Subcutaneous abdominal adipose tissue (tissue), 5 donors: ENCODE data around the gene SDF2.
"Not testable (repeated sequence)": the region's sequence is repeated elsewhere in the genome, so short reads cannot be mapped to it uniquely, and the experiment has no call there.

Experiments used
- H3K27ac ChIP-seq: one replicate; pipeline ENCODE4 v1.7.0; 2013; ENCODE audit warnings: low read depth, mild to moderate bottlenecking, inconsistent platforms, low read length, moderate library complexity
- H3K27me3 ChIP-seq, 5 donors: one replicate each; pipeline ENCODE4 v1.7.0; 2013; ENCODE audit warnings: low read length in 5 of 5, inconsistent platforms in 1 of 5; ENCODE audit not compliant: control insufficient read depth in 5 of 5, insufficient read depth in 4 of 5
- H3K36me3 ChIP-seq, 5 donors: one replicate each; pipeline ENCODE4 v1.7.0; 2013; ENCODE audit warnings: low read length in 5 of 5; ENCODE audit not compliant: control insufficient read depth in 5 of 5, insufficient read depth in 5 of 5
- H3K4me1 ChIP-seq, 5 donors: one replicate each; pipeline ENCODE4 v1.7.0; 2013; ENCODE audit warnings: low read length in 5 of 5, mild to moderate bottlenecking in 3 of 5, moderate library complexity in 1 of 5; ENCODE audit not compliant: control insufficient read depth in 5 of 5, insufficient read depth in 5 of 5
- H3K4me3 ChIP-seq, 5 donors: one replicate each; pipeline ENCODE4 v1.7.0; 2013; ENCODE audit warnings: low read length in 5 of 5, low read depth in 1 of 5
- H3K9ac ChIP-seq, 5 donors: one replicate each; pipeline ENCODE4 v1.7.0; 2013; ENCODE audit warnings: low read length in 5 of 5, mild to moderate bottlenecking in 4 of 5, moderate library complexity in 3 of 5
- H3K9me3 ChIP-seq, 5 donors: one replicate each; pipeline ENCODE4 v1.7.0; 2013; ENCODE audit warnings: low read length in 5 of 5; ENCODE audit not compliant: control insufficient read depth in 5 of 5
- donor health status: healthy.
- donor health status: healthy.
- donor health status: healthy.
- donor health status: healthy.
- donor health status: healthy.

Gene SDF2

GRCh38 chr17:28615260-28615940 is 46.3 kb downstream of the SDF2 start:
- no peak overlapping the region for H3K27ac ChIP-seq
- H3K9me3 ChIP-seq, result no peaks in the 10 kb centered on the region
- H3K36me3 ChIP-seq, result peaks cover 39 to 86% (median 74%) of the 10 kb centered on the region in 5 donors
- H3K27me3 ChIP-seq, result no peaks in the 10 kb centered on the region
- peaks cover 0 to 4% (median under 1%) of the 10 kb centered on the region in 5 donors for H3K4me1 ChIP-seq
- H3K4me3 ChIP-seq, result no peak overlapping the region
- no peak overlapping the region for H3K9ac ChIP-seq

- no peak within 1 kb of the TSS for H3K9ac ChIP-seq
- H3K4me1 ChIP-seq, result peaks cover 0 to 8% (median 4%) of the 10 kb centered on the region in 5 donors
- H3K36me3 ChIP-seq, result peaks cover 29 to 76% (median 60%) of the 10 kb centered on the region in 5 donors
Observed at GRCh38 chr17:28613931-28614381, 47.8 kb downstream of the SDF2 start, which contains the start of gene RSKR. Gene RSKR (minus strand): TSS chr17:28614185. CDS start chr17:28614161, 24 bp downstream.

DNA sequence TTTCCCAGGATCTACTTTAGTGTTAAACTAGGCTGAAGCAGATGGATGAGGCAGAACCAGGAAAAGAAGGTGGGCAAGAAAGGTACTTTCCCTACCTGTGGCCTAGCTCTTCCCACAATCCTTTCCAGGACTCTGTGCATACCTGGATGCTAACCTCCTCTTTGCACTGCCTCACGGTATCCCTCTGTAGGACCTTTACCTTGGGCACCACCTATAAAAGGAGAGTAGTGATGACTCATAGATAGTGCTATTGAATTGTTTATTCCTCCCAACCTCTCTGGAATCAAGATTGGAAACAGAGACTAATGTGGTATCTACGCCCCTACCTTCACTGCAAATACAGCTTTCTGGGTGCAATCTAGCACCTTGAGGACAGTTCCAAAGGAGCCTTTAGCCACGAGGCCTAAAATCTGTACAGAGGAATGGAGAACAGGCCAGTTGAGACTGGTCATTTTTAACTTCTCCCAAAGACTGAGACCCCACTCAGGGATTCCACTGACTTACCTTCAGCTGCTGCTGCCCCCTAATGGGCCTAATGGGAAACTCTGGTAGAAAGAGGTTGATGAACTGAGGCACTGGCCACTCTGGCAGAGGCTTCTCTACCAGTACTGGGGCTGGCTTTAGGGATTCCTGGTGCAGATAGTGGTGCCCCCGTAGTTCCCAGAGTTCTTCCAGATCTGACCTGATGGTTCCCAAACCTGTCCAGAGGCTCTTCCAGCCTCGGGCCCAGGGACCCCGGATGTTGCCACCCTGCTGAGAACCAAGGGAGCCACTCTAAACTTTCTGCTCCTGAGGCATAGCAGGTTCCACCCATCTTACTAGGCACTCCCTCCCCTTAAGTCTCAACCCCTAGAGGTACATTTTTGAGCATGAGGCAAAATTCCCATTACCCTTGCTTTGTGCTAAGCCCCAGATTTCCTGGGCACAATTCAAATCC is 48.5 kb downstream of the SDF2 start:
- H3K4me3 ChIP-seq, result no peak overlapping the region
- H3K9ac ChIP-seq, result no peak overlapping the region

More at GRCh38 chr17:28613931-28614381, 47.8 kb downstream of the SDF2 start, which contains the start of gene RSKR:
- H3K27me3 ChIP-seq, result no peaks in the 10 kb centered on the region
- H3K9me3 ChIP-seq, result no peaks in the 10 kb centered on the region
- no peak within 1 kb of the TSS for H3K4me3 ChIP-seq
- H3K27ac ChIP-seq, result no peak within 1 kb of the TSS

GRCh38 chr17:28612531-28612930 is 49.2 kb downstream of the SDF2 start:
- Histone ChIP-seq H3K9ac (no peak overlapping the region), H3K9me3 (no peaks in the 10 kb centered on the region), H3K4me1 (peaks cover 0 to 8% (median 4%) of the 10 kb centered on the region in 5 donors), H3K4me3 (no peak overlapping the region), H3K36me3 (peaks cover 22 to 62% (median 46%) of the 10 kb centered on the region in 5 donors), H3K27ac (no peak overlapping the region), H3K27me3 (no peaks in the 10 kb centered on the region)

More for the DNA sequence above, 48.5 kb downstream of the SDF2 start:
- Histone ChIP-seq H3K36me3 (peaks cover 22 to 68% (median 52%) of the 10 kb centered on the region in 5 donors), H3K4me1 (peaks cover 0 to 8% (median 4%) of the 10 kb centered on the region in 5 donors), H3K27me3 (no peaks in the 10 kb centered on the region), H3K27ac (no peak overlapping the region), H3K9me3 (no peaks in the 10 kb centered on the region)

DNA sequence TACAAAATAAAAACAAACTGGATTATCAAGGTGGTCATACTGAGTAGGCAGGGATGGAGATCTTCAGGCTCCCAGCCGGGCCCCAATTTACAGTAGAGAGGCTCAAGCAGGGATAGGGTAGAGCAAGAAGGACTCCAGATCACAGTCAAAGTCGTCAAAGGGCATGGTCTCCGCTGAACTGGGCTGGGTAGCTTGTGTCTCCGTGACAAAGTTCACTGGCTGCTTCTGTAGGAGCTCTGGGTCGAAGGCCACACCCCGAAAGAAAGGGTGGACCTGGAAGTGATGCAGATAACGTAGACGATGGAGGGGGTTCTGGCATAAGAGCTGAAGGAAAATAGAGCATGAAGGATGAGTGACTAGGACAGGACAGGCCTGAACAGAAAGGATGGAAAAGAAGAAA is 51.3 kb downstream of the SDF2 start:
- no peak overlapping the region for H3K27ac ChIP-seq

DNA sequence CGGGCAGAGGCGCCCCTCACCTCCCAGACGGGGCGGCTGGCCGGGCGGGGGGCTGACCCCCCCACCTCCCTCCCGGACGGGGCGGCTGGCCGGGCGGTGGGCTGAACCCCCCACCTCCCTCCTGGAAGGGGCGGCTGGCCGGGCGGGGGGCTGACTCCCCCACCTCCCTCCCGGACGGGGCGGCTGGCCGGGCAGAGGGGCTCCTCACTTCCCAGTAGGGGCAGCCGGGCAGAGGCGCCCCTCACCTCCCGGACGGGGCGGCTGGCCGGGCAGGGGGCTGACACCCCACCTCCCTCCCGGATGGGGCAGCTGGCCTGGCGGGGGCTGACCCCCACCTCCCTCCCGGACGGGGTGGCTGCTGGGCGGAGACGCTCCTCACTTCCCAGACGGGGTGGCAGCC is 57.7 kb downstream of the SDF2 start:
- not testable (repeated sequence) for H3K27ac ChIP-seq, H3K36me3 ChIP-seq, H3K9me3 ChIP-seq, H3K9ac ChIP-seq, H3K27me3 ChIP-seq, H3K4me3 ChIP-seq
- H3K4me1 ChIP-seq, result peaks cover 0 to 13% (median 8%) of the 10 kb centered on the region in 5 donors

More for the DNA sequence above, 51.3 kb downstream of the SDF2 start:
- Histone ChIP-seq H3K9me3 (no peaks in the 10 kb centered on the region), H3K9ac (no peak overlapping the region), H3K36me3 (peaks cover 8 to 40% (median 24%) of the 10 kb centered on the region in 5 donors), H3K4me1 (peaks cover 0 to 8% (median 4%) of the 10 kb centered on the region in 5 donors), H3K4me3 (no peak overlapping the region), H3K27me3 (no peaks in the 10 kb centered on the region)

DNA sequence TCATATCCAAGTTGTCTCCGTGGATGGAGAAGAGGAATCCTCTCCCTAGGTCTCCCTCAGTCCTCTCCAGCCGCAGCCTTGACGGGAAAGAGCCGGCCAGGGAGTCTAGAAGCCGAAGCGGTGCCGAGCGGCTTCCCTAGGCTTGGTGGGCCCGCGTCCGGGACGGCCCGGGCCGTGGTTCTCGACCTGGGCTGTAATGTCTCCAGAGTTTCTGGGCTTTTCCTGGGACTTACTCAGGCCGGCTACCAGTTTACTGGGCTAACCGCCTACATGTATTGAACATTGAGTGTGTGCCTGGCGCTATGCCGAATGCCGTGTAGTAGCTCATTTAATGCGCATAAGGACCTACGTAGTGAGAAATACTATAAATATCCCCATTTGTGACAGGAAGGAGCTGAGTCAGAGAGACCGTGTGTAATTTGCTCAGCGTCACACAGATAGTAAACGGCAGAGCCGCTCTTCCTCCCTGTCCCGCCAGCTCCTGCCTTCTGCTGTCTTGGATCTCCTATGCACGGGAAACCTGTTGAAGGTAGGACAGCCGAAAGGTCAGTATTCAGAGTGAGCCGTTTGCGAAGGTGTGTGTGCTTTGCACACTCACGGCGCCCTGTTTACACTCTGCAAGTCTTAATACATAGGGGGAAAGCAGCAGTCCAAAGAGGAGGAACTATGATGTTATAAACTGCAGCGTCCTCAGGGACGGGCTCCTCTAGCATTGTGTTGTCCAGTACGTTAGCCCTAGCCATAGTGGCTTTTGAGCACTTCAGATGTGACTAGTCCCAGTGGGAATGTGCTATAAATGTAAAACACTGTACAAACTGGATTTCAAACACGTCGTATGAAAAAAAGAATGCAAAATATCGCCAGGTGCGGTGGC is 62.2 kb downstream of the SDF2 start:
- no peaks in the 10 kb centered on the region for H3K36me3 ChIP-seq

DNA sequence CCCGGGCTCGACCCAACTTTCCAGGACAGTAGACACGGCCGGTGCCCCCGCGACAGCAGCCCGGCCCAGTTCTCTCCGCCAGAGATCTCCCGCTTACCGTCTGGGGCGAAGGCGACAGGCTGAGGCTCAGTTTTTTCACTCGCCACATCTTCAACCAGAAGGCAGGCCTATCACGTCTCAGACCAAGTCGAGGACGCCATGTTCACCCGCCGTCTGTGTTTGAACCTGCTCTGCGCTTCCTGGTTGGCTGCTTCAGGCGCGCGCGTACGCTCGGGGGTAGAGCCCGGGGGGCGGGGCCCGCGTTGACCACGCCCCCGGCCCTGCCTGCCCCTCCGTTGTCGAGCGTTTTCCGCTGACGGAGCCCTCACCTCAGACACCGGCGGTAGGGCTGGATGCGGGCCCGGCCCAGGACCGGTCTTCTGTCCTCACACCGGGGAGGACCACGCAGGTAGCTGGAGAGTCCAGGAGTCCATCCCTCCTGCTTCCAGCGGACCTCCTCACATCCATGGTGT is 62.9 kb downstream of the SDF2 start, which contains the start of gene SPAG5:
Gene SPAG5 (minus strand): TSS at position 227 of the 512 bp plus-strand sequence. CDS start 79 bp downstream, at position 148.
- peak within 1 kb of the TSS; percentile 80 to 90 (median 86) for H3K4me3 ChIP-seq
- H3K9ac ChIP-seq, result peak within 1 kb of the TSS; percentile 84 to 97 (median 94)
- H3K9me3 ChIP-seq, result no peaks in the 10 kb centered on the region
- no peaks in the 10 kb centered on the region for H3K27me3 ChIP-seq
- peaks cover 0 to 23% (median 15%) of the 10 kb centered on the region in 5 donors for H3K4me1 ChIP-seq
- H3K36me3 ChIP-seq, result no peaks in the 10 kb centered on the region
- H3K27ac ChIP-seq, result peak within 1 kb of the TSS; percentile 98

More for the DNA sequence above, 62.2 kb downstream of the SDF2 start:
- Histone ChIP-seq H3K9me3 (no peaks in the 10 kb centered on the region), H3K27ac (peak overlapping the region; percentile 98), H3K4me1 (peaks cover 0 to 23% (median 15%) of the 10 kb centered on the region in 5 donors), H3K9ac (peak overlapping the region; percentile 84 to 97 (median 94)), H3K4me3 (peak overlapping the region; percentile 80 to 90 (median 86)), H3K27me3 (no peaks in the 10 kb centered on the region)

- H3K36me3 ChIP-seq, result no peaks in the 10 kb centered on the region
- H3K27me3 ChIP-seq, result no peaks in the 10 kb centered on the region
- peak overlapping the region; percentile 68 to 90 (median 86) for H3K4me3 ChIP-seq
- H3K9me3 ChIP-seq, result no peaks in the 10 kb centered on the region
- H3K27ac ChIP-seq, result peak overlapping the region; percentile 98
- H3K9ac ChIP-seq, result peak overlapping the region in 4 of 5 donors; percentile 59 to 97 (median 89)
- H3K4me1 ChIP-seq, result peaks cover 0 to 23% (median 15%) of the 10 kb centered on the region in 5 donors
Observed at GRCh38 chr17:28598389-28598788, 63.3 kb downstream of the SDF2 start.
